ENCODE results near the gene PFKL. TPM values are rescaled to one million over a fixed set of nuclear protein-coding genes. Genes with fewer than 3 reads are reported as not detected.

The PFKL gene
- total RNA-seq, 1 donor from 2014 or later = 101 TPM

DNA sequence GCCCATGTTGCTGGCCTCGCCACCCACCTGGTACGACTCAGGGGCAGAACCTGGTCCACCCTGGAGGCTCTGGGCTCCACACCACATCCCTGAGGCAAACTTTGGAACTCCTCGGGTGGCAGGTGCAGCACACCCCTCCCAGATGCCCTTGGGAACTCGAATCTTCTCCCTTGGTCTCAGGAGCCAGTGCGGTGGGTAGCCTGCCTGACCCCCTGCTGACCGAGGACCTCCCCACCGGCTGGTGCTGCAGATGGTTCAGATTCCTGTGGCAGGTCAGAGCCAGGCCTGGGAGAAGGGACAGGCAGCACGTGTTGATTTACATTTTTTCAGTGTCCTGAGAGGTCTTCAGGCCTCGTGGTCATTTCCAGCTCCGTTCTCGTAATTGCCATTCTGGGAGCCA, 45.6 kb downstream of the PFKL start:
- intact Hi-C loops (cut with DNase I) = no loop called here
- H3K27me3 ChIP-seq = peaks cover 14% of the 10 kb centered on the region
- H3K36me3 ChIP-seq = no peaks in the 10 kb centered on the region
- H3K9me3 ChIP-seq = no peaks in the 10 kb centered on the region
- DNase-seq (no peak), ATAC-seq (no peak)
- TF ChIP-seq, protein P1, sequence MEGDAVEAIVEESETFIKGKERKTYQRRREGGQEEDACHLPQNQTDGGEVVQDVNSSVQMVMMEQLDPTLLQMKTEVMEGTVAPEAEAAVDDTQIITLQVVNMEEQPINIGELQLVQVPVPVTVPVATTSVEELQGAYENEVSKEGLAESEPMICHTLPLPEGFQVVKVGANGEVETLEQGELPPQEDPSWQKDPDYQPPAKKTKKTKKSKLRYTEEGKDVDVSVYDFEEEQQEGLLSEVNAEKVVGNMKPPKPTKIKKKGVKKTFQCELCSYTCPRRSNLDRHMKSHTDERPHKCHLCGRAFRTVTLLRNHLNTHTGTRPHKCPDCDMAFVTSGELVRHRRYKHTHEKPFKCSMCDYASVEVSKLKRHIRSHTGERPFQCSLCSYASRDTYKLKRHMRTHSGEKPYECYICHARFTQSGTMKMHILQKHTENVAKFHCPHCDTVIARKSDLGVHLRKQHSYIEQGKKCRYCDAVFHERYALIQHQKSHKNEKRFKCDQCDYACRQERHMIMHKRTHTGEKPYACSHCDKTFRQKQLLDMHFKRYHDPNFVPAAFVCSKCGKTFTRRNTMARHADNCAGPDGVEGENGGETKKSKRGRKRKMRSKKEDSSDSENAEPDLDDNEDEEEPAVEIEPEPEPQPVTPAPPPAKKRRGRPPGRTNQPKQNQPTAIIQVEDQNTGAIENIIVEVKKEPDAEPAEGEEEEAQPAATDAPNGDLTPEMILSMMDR (IDR thresholded peaks at IDR 0.05) = no peak
- H3K4me3 ChIP-seq = no peak overlapping the region
- H3K27ac ChIP-seq = no peak overlapping the region
- no peaks in the 10 kb centered on the region for H3K4me1 ChIP-seq

DNA sequence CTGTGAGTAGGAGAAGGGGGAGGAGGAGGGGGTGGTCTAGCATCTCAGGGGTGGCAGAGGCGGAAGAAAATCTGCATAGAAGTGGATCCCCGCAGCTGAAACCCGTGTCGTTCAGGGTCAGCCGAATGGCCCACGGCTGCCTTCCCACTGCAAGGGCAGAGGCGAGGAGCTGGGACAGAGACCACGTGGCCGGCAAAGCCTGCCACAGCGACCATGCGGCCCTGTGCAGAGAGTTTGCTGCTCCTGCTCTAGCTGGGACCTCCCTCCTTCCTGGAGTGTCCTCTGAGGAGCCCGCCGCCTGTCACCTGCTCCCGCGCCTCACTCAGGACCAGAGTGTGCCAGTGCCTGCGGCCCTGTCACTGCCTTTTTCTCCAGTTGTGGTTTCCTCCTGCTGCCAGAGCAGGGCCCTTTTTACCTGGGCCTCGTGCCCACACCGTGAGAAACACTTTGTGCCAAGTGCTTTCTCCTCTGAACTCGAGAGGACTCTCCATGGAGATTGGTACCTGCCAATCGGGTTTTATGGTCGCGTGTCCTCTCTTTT, 48.1 kb downstream of the PFKL start:
- Histone ChIP-seq H3K27ac (no peak overlapping the region), H3K4me1 (peaks cover 4% of the 10 kb centered on the region), H3K36me3 (no peaks in the 10 kb centered on the region), H3K9me3 (no peaks in the 10 kb centered on the region), H3K4me3 (no peak overlapping the region), H3K27me3 (peaks cover 28% of the 10 kb centered on the region)
- peak; percentile 85 for DNase-seq
- TF ChIP-seq, protein P1 (IDR thresholded peaks at IDR 0.05) = no peak
- intact Hi-C loops (cut with DNase I) = no loop called here
- peak; percentile 76 for ATAC-seq

DNA sequence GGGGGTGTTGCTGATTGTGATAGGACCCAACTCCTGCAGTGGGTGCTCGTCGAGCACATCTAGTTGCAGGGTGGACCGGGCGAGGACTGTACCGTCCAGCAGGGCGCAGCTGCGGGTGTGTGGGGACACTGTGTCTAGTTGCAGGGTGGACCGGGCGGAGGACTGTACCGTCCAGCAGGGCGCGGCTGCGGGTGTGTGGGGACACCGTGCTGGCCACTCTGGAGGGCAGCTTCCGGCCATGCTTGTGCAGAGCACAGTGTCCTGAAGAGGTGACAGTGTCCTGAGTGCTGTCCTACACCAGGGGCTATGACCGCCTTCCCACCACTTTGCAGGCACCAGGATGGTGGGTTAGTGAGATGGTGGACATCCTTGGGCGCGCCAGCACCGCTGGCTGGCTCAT, 49.0 kb downstream of the PFKL start:
- TF ChIP-seq, protein P1 (IDR thresholded peaks at IDR 0.05) = no peak
- H3K27me3 ChIP-seq = peaks cover 28% of the 10 kb centered on the region
- ATAC-seq = no peak

DNA sequence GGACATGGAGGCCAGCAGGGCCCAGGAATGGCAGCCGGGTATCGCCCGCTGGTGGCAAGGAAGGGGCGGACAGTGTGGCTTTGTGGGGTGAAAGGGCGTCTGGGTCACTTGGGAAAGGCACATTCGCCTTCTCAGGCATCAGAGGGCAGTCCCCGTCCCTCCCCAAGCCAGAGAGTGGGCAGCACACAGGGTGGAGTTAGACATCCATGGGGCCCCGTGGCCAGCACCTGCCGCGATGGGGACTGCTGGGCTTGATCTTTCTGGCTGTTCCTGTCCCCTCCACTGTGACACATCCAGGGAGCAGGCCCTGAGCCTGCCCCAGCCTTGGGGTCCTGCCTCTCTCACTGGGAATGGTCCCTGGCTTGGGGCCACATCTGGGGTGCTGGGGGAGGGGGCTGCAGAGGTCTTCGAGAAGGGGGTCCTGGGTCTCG, 49.6 kb downstream of the PFKL start:
- peaks cover 28% of the 10 kb centered on the region for H3K27me3 ChIP-seq
- peak; percentile 61 for DNase-seq
- H3K4me3 ChIP-seq = no peak overlapping the region
- H3K36me3 ChIP-seq = no peaks in the 10 kb centered on the region
- no peak for ATAC-seq
- intact Hi-C loops (cut with DNase I) = no loop called here
- TF ChIP-seq, protein P1 (IDR thresholded peaks at IDR 0.05) = no peak
- no peak overlapping the region for H3K27ac ChIP-seq
- no peaks in the 10 kb centered on the region for H3K9me3 ChIP-seq
- H3K4me1 ChIP-seq = peaks cover 16% of the 10 kb centered on the region

More for the DNA sequence above, 49.0 kb downstream of the PFKL start:
- intact Hi-C loops (cut with DNase I) = no loop called here
- H3K9me3 ChIP-seq = no peaks in the 10 kb centered on the region
- no peak overlapping the region for H3K4me3 ChIP-seq
- peaks cover 11% of the 10 kb centered on the region for H3K4me1 ChIP-seq
- no peak overlapping the region for H3K27ac ChIP-seq
- DNase-seq = peak; percentile 65
- no peaks in the 10 kb centered on the region for H3K36me3 ChIP-seq

DNA sequence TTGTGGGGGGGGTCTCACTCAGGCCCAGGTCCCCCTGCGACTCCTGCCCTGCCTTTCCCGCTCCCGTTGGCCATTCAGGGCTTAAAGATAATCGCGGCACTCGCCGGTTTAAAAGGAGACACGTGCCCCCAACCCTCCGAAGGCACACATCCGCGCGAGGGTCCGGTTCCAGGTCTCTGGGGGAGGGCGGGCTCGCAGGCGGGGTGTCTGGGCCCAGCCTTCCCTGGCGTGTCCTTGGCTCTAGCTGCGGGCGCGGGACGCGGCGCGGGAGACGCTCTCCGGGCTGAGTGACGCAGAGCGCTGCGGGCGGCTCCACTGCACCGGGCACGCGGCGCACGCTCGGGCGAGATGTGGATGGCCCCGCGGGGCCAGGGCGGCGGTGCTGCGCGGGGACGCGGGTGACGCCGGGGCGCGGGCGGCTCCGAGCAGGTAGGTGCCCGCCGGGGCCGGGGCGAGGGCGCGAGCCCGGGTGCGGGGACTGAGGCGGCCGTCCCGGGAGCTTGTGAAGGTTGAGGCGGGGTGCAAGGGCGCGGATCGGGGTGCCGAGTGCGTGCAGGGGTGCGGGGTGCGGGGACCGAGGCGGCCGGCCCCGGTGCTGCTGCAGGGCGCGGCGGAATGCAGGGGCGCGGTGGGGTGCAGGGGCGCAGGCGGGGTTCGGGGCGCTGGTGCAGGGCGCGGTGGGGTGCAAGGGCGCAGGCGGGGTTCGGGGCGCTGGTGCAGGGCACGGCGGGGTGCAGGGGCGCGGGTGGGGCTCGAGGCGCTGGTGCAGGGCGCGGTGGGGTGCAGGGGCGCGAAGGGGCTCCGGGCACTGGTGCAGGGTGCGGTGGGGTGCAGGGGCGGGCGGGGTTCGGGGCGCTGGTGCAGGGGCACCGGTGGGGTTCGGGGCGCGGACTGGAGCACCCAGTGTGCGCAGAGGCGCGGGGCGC, 50.3 kb downstream of the PFKL start:
- ATAC-seq = no peak
- intact Hi-C loops (cut with DNase I) = no loop called here

More for the DNA sequence above, 50.3 kb downstream of the PFKL start:
- no peak overlapping the region for H3K4me3 ChIP-seq
- peaks cover 17% of the 10 kb centered on the region for H3K4me1 ChIP-seq
- no peaks in the 10 kb centered on the region for H3K9me3 ChIP-seq
- no peaks in the 10 kb centered on the region for H3K36me3 ChIP-seq
- H3K27ac ChIP-seq = no peak overlapping the region
- DNase-seq = no peak
- peaks cover 28% of the 10 kb centered on the region for H3K27me3 ChIP-seq
- TF ChIP-seq, protein P1 (IDR thresholded peaks at IDR 0.05) = no peak

Data from upper lobe of right lung (tissue), 1 donor.